IMR-90 (cell line): ENCODE data around the gene DGAT2L6.

ENCODE experiments used
- MAFK ChIP-seq: IDR thresholded peaks from 2 replicates; pipeline ENCODE4 v1.6.1; 2012; ENCODE audit warnings: low read depth, low read length, improper control_type of control experiment
- MXI1 ChIP-seq: IDR thresholded peaks from 2 replicates; pipeline ENCODE4 v1.6.1; 2012; ENCODE audit warnings: low read depth, mild to moderate bottlenecking, low read length, moderate library complexity, borderline replicate concordance
- NFE2L2 ChIP-seq: fragments of 150-350 bp; IDR thresholded peaks from 2 replicates; pipeline ENCODE4 v1.6.1; 2016; ENCODE audit warnings: low read depth, mild to moderate bottlenecking, low read length
- POLR2A ChIP-seq: IDR thresholded peaks from 2 replicates; pipeline ENCODE4 v1.6.1; 2012; ENCODE audit warnings: mild to moderate bottlenecking, low read depth, low read length
- RAD21 ChIP-seq: IDR thresholded peaks from 2 replicates; pipeline ENCODE4 v1.6.1; 2012; ENCODE audit warnings: low read length, improper control_type of control experiment
- RCOR1 ChIP-seq: IDR thresholded peaks from 2 replicates; pipeline ENCODE4 v1.6.1; 2012; ENCODE audit warnings: mild to moderate bottlenecking, low read length, improper control_type of control experiment; ENCODE audit not compliant: insufficient replicate concordance
- RFX5 ChIP-seq: IDR thresholded peaks from 2 replicates; pipeline ENCODE4 v1.8.0; 2012; ENCODE audit warnings: low read depth, mild to moderate bottlenecking, low read length, moderate library complexity
- TF ChIP-seq, protein P1 (sequence below): conservative IDR thresholded peaks from 2 replicates; pipeline ENCODE4 v1.5.1; 2012; ENCODE audit warnings: mild to moderate bottlenecking, low read depth, low read length, improper control_type of control experiment
- TF ChIP-seq, protein P2 (sequence below): fragments of 150-350 bp; IDR thresholded peaks from 2 replicates; pipeline ENCODE4 v1.6.1; 2016; ENCODE audit warnings: low read depth, mild to moderate bottlenecking, low read length, moderate library complexity, borderline replicate concordance

DNA sequence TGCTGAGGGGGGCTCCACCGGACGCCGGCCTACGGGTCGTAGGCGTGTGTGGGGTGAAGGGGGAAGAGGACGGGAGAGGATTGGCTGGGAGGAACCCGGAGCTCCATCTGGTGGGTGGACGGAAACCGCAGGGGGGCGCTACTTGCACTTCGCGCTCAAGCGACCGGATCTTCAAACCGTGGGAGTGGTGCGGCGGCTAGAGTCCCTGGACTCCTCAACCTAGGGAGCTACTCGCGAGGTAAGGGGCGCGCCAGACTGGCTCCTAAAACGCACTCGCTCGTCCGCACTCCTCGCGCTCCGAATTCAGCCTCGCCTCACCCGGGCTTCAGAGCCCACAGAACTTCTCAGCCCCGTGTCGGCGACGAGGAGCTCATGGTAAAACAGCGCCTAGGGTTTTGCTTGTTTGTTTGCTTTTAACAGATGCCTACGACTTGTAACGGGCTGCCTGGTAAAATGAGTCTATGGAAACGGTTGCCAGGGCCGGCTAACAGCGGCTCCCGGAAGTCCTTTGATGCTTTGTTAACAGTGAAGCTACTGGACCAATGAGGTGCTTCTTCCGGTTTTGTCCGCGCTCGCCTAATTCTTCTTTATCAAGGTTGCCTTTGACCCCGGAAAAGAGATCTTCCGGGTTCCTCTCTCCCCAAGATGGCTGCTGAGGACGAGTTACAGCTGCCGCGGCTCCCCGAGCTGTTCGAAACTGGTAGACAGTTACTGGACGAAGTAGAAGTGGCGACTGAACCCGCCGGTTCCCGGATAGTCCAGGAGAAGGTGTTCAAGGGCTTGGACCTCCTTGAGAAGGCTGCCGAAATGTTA is 43.8 kb upstream of the DGAT2L6 start, which contains the start of gene IGBP1:
- peak; percentile 75 for TF ChIP-seq POLR2A
- TF ChIP-seq NFE2L2: no peak
- TF ChIP-seq, protein P1, sequence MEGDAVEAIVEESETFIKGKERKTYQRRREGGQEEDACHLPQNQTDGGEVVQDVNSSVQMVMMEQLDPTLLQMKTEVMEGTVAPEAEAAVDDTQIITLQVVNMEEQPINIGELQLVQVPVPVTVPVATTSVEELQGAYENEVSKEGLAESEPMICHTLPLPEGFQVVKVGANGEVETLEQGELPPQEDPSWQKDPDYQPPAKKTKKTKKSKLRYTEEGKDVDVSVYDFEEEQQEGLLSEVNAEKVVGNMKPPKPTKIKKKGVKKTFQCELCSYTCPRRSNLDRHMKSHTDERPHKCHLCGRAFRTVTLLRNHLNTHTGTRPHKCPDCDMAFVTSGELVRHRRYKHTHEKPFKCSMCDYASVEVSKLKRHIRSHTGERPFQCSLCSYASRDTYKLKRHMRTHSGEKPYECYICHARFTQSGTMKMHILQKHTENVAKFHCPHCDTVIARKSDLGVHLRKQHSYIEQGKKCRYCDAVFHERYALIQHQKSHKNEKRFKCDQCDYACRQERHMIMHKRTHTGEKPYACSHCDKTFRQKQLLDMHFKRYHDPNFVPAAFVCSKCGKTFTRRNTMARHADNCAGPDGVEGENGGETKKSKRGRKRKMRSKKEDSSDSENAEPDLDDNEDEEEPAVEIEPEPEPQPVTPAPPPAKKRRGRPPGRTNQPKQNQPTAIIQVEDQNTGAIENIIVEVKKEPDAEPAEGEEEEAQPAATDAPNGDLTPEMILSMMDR: peak; percentile 65
- TF ChIP-seq, protein P2, sequence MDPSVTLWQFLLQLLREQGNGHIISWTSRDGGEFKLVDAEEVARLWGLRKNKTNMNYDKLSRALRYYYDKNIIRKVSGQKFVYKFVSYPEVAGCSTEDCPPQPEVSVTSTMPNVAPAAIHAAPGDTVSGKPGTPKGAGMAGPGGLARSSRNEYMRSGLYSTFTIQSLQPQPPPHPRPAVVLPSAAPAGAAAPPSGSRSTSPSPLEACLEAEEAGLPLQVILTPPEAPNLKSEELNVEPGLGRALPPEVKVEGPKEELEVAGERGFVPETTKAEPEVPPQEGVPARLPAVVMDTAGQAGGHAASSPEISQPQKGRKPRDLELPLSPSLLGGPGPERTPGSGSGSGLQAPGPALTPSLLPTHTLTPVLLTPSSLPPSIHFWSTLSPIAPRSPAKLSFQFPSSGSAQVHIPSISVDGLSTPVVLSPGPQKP: no peak
- TF ChIP-seq RCOR1: no peak
- TF ChIP-seq MAFK: no peak
- no peak for TF ChIP-seq RFX5
- TF ChIP-seq RAD21: peak; percentile 18; the same call in 1 of the 2 replicates
- TF ChIP-seq MXI1: peak; percentile 52; the same call in 1 of the 2 replicates
